Lower leg skin (tissue), 3 donors: ENCODE measurements around the gene LIMS4.
"Not testable (repeated sequence)": the region's sequence is repeated elsewhere in the genome, so short reads cannot be mapped to it uniquely, and the experiment has no call there.

ENCODE experiments used
- POLR2A ChIP-seq, 2 donors: fragments of 450-650 bp; IDR thresholded peaks; one replicate each; pipeline ENCODE4 v1.6.1; 2016 to 2017; ENCODE audit warnings: antibody characterized with exemption in 2 of 2, mild to moderate bottlenecking in 1 of 2, moderate library complexity in 1 of 2
- TF ChIP-seq, protein P1 (sequence below), 3 donors: fragments of 450-650 bp; IDR thresholded peaks; one replicate each; pipeline ENCODE4 v1.5.1; 2016; ENCODE audit warnings: antibody characterized with exemption in 3 of 3, mild to moderate bottlenecking in 3 of 3, moderate library complexity in 2 of 3

DNA sequence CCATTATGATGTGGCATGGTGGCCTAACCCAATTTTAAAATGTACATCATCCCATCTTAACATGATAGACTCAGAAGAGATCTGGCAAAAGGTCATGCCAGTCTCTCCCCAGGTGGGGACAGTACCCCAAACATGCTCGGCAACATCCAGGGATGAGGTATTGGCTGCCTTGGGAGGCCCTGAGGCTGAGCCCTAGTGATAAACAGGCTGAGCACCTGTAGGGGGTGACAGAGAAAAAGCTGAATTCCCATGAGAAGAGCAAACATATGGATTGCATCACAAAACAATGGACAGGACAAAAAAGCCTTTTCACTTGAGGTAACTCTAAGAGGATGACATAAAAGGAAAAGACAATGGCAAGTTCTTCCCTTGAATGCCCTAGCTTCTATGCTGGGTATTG, 65.5 kb downstream of the LIMS4 start:
- TF ChIP-seq POLR2A (IDR thresholded peaks at IDR 0.05), result not testable (repeated sequence)
- TF ChIP-seq, protein P1, sequence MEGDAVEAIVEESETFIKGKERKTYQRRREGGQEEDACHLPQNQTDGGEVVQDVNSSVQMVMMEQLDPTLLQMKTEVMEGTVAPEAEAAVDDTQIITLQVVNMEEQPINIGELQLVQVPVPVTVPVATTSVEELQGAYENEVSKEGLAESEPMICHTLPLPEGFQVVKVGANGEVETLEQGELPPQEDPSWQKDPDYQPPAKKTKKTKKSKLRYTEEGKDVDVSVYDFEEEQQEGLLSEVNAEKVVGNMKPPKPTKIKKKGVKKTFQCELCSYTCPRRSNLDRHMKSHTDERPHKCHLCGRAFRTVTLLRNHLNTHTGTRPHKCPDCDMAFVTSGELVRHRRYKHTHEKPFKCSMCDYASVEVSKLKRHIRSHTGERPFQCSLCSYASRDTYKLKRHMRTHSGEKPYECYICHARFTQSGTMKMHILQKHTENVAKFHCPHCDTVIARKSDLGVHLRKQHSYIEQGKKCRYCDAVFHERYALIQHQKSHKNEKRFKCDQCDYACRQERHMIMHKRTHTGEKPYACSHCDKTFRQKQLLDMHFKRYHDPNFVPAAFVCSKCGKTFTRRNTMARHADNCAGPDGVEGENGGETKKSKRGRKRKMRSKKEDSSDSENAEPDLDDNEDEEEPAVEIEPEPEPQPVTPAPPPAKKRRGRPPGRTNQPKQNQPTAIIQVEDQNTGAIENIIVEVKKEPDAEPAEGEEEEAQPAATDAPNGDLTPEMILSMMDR (IDR thresholded peaks at IDR 0.05), result not testable (repeated sequence)
